ENCODE results near the gene RGMA. TPM values are rescaled to one million over a fixed set of nuclear protein-coding genes. Genes with fewer than 3 reads are reported as not detected.

RGMA gene
- total RNA-seq, 2 experiments from 2014 or later: not detected

DNA sequence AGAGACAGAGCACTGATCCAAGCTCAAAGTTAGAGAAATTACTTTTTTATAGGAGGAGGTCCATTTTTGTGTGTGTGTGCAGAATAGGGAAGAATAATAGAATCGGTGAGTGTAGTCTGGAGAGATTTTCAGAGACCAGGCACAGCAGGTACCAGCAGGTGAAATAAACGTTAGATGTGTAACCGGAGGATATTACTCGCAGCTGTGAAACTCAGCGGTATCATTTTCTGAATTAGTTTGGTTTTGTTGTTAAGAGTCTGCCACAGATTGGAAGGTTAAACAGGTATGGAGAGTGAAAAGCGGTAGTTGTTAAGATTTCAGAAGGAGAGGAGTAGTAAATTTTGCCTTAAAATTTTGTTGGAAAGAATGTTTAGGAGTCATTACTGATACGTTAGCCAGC, 69.9 kb downstream of the RGMA start:
- H3K4me1 ChIP-seq (ENCODE audit: insufficient read depth, low read length, poor library complexity, severe bottlenecking): no peaks in the 10 kb centered on the region
- H3K27ac ChIP-seq (ENCODE audit: low read depth, low read length, poor library complexity, severe bottlenecking): no peak overlapping the region
- peaks cover 99% of the 10 kb centered on the region for H3K36me3 ChIP-seq (ENCODE audit: insufficient read depth, low read length)
- no peak for TF ChIP-seq EZH2phosphoT487 (IDR thresholded peaks at IDR 0.05; ENCODE audit: borderline replicate concordance, low read depth, low read length)
- TF ChIP-seq, protein P1, sequence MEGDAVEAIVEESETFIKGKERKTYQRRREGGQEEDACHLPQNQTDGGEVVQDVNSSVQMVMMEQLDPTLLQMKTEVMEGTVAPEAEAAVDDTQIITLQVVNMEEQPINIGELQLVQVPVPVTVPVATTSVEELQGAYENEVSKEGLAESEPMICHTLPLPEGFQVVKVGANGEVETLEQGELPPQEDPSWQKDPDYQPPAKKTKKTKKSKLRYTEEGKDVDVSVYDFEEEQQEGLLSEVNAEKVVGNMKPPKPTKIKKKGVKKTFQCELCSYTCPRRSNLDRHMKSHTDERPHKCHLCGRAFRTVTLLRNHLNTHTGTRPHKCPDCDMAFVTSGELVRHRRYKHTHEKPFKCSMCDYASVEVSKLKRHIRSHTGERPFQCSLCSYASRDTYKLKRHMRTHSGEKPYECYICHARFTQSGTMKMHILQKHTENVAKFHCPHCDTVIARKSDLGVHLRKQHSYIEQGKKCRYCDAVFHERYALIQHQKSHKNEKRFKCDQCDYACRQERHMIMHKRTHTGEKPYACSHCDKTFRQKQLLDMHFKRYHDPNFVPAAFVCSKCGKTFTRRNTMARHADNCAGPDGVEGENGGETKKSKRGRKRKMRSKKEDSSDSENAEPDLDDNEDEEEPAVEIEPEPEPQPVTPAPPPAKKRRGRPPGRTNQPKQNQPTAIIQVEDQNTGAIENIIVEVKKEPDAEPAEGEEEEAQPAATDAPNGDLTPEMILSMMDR (conservative IDR thresholded peaks at IDR 0.05; ENCODE audit: low read length): no peak
- ChIA-PET CTCF (ENCODE audit: unreplicated experiment) (interaction anchor here (0.6 kb wide), 1 partner anchor 11 kb away, joined by 3 read pairs; no protein-coding TSS in a partner anchor), POLR2A (interaction anchor here (1.5 kb wide), 1 partner anchor 14 kb away, joined by 4 read pairs; no protein-coding TSS in a partner anchor)
- no peaks in the 10 kb centered on the region for H3K9me2 ChIP-seq (ENCODE audit: insufficient read depth, low read length)
- H3K9me3 ChIP-seq (ENCODE audit: low read length): no peaks in the 10 kb centered on the region
- H3K79me2 ChIP-seq (ENCODE audit: insufficient read depth, low read depth, low read length): no peaks in the 10 kb centered on the region
- H3K4me3 ChIP-seq (ENCODE audit: low read depth, low read length, poor library complexity, severe bottlenecking): no peak overlapping the region
- intact Hi-C loops (cut with micrococcal nuclease; ENCODE audit: unreplicated experiment): no loop called here
- DNase-seq (ENCODE audit: low spot score): no peak
- no peak overlapping the region for H3K4me2 ChIP-seq (ENCODE audit: low read length)
- no peak overlapping the region for H2AFZ ChIP-seq (ENCODE audit: low read length)
- H4K20me1 ChIP-seq (ENCODE audit: insufficient read depth, low read length): no peaks in the 10 kb centered on the region
- no TSS peak for BruUV-seq (replicated peaks)

- DNase-seq (ENCODE audit: low spot score): no peak
- POLR2A ChIA-PET: interaction anchor here (1.5 kb wide), 1 partner anchor 13 kb away, joined by 4 read pairs; no protein-coding TSS in a partner anchor
- Histone ChIP-seq H3K79me2 (ENCODE audit: insufficient read depth, low read depth, low read length) (no peaks in the 10 kb centered on the region), H2AFZ (ENCODE audit: low read length) (no peak overlapping the region), H3K9me3 (ENCODE audit: low read length) (no peaks in the 10 kb centered on the region), H3K9me2 (ENCODE audit: insufficient read depth, low read length) (no peaks in the 10 kb centered on the region), H3K4me3 (ENCODE audit: low read depth, low read length, poor library complexity, severe bottlenecking) (no peak overlapping the region), H3K27ac (ENCODE audit: low read depth, low read length, poor library complexity, severe bottlenecking) (no peak overlapping the region), H3K4me2 (ENCODE audit: low read length) (no peak overlapping the region), H3K4me1 (ENCODE audit: insufficient read depth, low read length, poor library complexity, severe bottlenecking) (no peaks in the 10 kb centered on the region), H4K20me1 (ENCODE audit: insufficient read depth, low read length) (no peaks in the 10 kb centered on the region), H3K36me3 (ENCODE audit: insufficient read depth, low read length) (peaks cover 99% of the 10 kb centered on the region)
- intact Hi-C loops (cut with micrococcal nuclease; ENCODE audit: unreplicated experiment): no loop called here
- BruUV-seq (replicated peaks): no TSS peak
- TF ChIP-seq, protein P1 (conservative IDR thresholded peaks at IDR 0.05; ENCODE audit: low read length): no peak
- TF ChIP-seq EZH2phosphoT487 (IDR thresholded peaks at IDR 0.05; ENCODE audit: borderline replicate concordance, low read depth, low read length): no peak
- CTCF ChIA-PET (ENCODE audit: unreplicated experiment): interaction anchor here (0.6 kb wide), 1 partner anchor 210 kb away, joined by 3 read pairs; no protein-coding TSS in a partner anchor
Observed at GRCh38 chr15:93018574-93018973, 70.4 kb downstream of the RGMA start.

DNA sequence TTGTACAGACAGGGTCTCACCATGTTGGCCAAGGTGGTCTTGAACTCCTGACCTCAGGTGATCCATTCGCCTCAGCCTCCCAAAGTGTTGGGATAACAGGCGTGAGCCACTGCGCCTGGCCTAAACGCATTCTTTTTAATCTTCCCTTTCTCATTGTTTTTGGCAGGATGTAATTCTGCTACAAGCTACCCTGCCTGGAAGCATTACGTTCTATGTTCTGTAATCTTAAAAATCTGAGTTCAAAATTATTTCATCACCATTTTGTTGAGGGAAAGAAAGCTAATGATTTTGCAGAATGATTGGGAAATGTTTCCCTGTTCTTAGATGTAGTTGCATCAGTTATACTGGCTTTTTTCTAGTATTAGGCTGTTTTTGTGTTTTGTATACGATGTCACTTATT, 71.5 kb downstream of the RGMA start:
- no TSS peak for BruUV-seq (replicated peaks)
- no peaks in the 10 kb centered on the region for H4K20me1 ChIP-seq (ENCODE audit: insufficient read depth, low read length)
- no peaks in the 10 kb centered on the region for H3K9me2 ChIP-seq (ENCODE audit: insufficient read depth, low read length)
- intact Hi-C loops (cut with micrococcal nuclease; ENCODE audit: unreplicated experiment): no loop called here
- no peaks in the 10 kb centered on the region for H3K9me3 ChIP-seq (ENCODE audit: low read length)
- ChIA-PET CTCF (ENCODE audit: unreplicated experiment) (no interaction called here), POLR2A (interaction anchor here (0.7 to 1.5 kb wide), 5 partner anchors 10 to 74 kb away, joined by 3 to 7 read pairs (median 4); no protein-coding TSS in a partner anchor)
- no peak overlapping the region for H3K4me3 ChIP-seq (ENCODE audit: low read depth, low read length, poor library complexity, severe bottlenecking)
- TF ChIP-seq EZH2phosphoT487 (IDR thresholded peaks at IDR 0.05; ENCODE audit: borderline replicate concordance, low read depth, low read length): no peak
- TF ChIP-seq, protein P1 (conservative IDR thresholded peaks at IDR 0.05; ENCODE audit: low read length): no peak
- H3K36me3 ChIP-seq (ENCODE audit: insufficient read depth, low read length): peaks cover 99% of the 10 kb centered on the region
- H3K4me1 ChIP-seq (ENCODE audit: insufficient read depth, low read length, poor library complexity, severe bottlenecking): no peaks in the 10 kb centered on the region
- DNase-seq (ENCODE audit: low spot score): no peak
- no peak overlapping the region for H2AFZ ChIP-seq (ENCODE audit: low read length)
- H3K79me2 ChIP-seq (ENCODE audit: insufficient read depth, low read depth, low read length): no peaks in the 10 kb centered on the region
- H3K4me2 ChIP-seq (ENCODE audit: low read length): no peak overlapping the region
- no peak overlapping the region for H3K27ac ChIP-seq (ENCODE audit: low read depth, low read length, poor library complexity, severe bottlenecking)

Data from OCI-LY7 (cell line).